K562 (cell line): ENCODE data around the gene POLDIP3. TPM values are rescaled to one million over a fixed set of nuclear protein-coding genes. Genes with fewer than 3 reads are reported as not detected.

Source experiments
- ASH1L ChIP-seq: fragments of 450-650 bp; IDR thresholded peaks from 2 replicates; pipeline ENCODE4 v1.6.1; 2018; ENCODE audit warnings: borderline replicate concordance, mild to moderate bottlenecking, low read depth; ENCODE audit not compliant: partially characterized antibody
- ELF2 ChIP-seq: fragments of 250-450 bp; sonication (Bioruptor Pico); IDR thresholded peaks from 2 replicates; pipeline ENCODE4 v1.5.0; 2021; ENCODE audit warnings: mild to moderate bottlenecking
- FOXO4 ChIP-seq: fragments of 450-650 bp; formaldehyde crosslinking; IDR thresholded peaks from 2 replicates; pipeline ENCODE4 v1.4.0; 2020; ENCODE audit warnings: mild to moderate bottlenecking, moderate library complexity
- GTF2E2 ChIP-seq: fragments of 200-800 bp; sonication (Bioruptor generic); IDR thresholded peaks from 2 replicates; pipeline ENCODE4 v1.6.1; 2016; ENCODE audit warnings: missing genetic modification characterization, missing compliant biosample characterization
- HDAC6 ChIP-seq: IDR thresholded peaks from 2 replicates; pipeline ENCODE4 v1.6.1; 2012; ENCODE audit warnings: low read depth, mild to moderate bottlenecking, control low read depth, inconsistent platforms, low read length, moderate library complexity
- MITF ChIP-seq: IDR thresholded peaks from 2 replicates; pipeline ENCODE4 v1.6.1; 2014; ENCODE audit warnings: antibody characterized with exemption
- NFYB ChIP-seq: IDR thresholded peaks from 2 replicates; pipeline ENCODE4 v1.6.1; 2011; ENCODE audit warnings: mild to moderate bottlenecking, moderate library complexity; ENCODE audit not compliant: insufficient read length; ENCODE audit errors: extremely low read depth
- PHB2 ChIP-seq: fragments of 450-650 bp; IDR thresholded peaks from 2 replicates; pipeline ENCODE4 v1.6.1; 2017; ENCODE audit warnings: low read depth
- RBM34 ChIP-seq: fragments of 200-400 bp; formaldehyde crosslinking; IDR thresholded peaks from 2 replicates; pipeline ENCODE4 v1.6.1; 2018; ENCODE audit warnings: low read length, borderline replicate concordance; ENCODE audit not compliant: insufficient read depth
- RCOR1 ChIP-seq, 2 experiments: IDR thresholded peaks; 2 replicates each; pipeline ENCODE4 v1.6.1; 2012; ENCODE audit warnings: low read depth in 2 of 2, low read length in 2 of 2, borderline replicate concordance in 1 of 2, improper control_type of control experiment in 1 of 2
- TAF15 ChIP-seq: fragments of 200-400 bp; formaldehyde crosslinking; IDR thresholded peaks from 2 replicates; pipeline ENCODE4 v1.6.1; 2017; ENCODE audit warnings: mild to moderate bottlenecking, low read depth, low read length, moderate library complexity
- TARDBP ChIP-seq: fragments of 450-650 bp; IDR thresholded peaks from 2 replicates; pipeline ENCODE4 v1.6.1; 2016
- ZNF124 ChIP-seq: sonication (generic); formaldehyde crosslinking; IDR thresholded peaks from 2 replicates; pipeline ENCODE4 v1.8.1; 2022; ENCODE audit warnings: missing genetic modification reagents
- ZNF217 ChIP-seq: sonication (generic); formaldehyde crosslinking; IDR thresholded peaks from 2 replicates; pipeline ENCODE4 v1.8.0; 2022; ENCODE audit warnings: mild to moderate bottlenecking, missing genetic modification reagents
- ZNF3 ChIP-seq: fragments of 250-450 bp; sonication (Bioruptor Pico); IDR thresholded peaks from 2 replicates; pipeline ENCODE4 v1.5.0; 2021; ENCODE audit warnings: mild to moderate bottlenecking, moderate library complexity
- ZNF318 ChIP-seq, 2 experiments: fragments of 450-650 bp; IDR thresholded peaks; 2 replicates each; pipeline ENCODE4 v1.6.1; 2016; ENCODE audit warnings: mild to moderate bottlenecking in 2 of 2, borderline replicate concordance in 1 of 2, low read depth in 1 of 2, moderate library complexity in 1 of 2
- ZNF75A ChIP-seq: fragments of 450-650 bp; formaldehyde crosslinking; IDR thresholded peaks from 2 replicates; pipeline ENCODE4 v1.4.0; 2020; ENCODE audit warnings: mild to moderate bottlenecking
- polyA plus RNA-seq, 8 experiments: library from polyadenylated mRNA; depleted of rRNA in 4 of 8; stranded (reverse) in 5 of 8; unstranded in 3 of 8; fragments of >200 nt; fragmentation: Nextera tagmentation in 2 of 8; fragmentation: Illumina TruSeq in 1 of 8; extraction: Ambion mirVana in 2 of 8; extraction: Trizol in 1 of 8; gene quantifications; 2 replicates each; pipeline versions ENCODE4 v1.2.1 to v1.2.3, GENCODE V29; 2011 to 2014; ENCODE audit warnings: inconsistent platforms in 1 of 8, missing spikeins in 1 of 8
- total RNA-seq, 7 experiments: library from RNA; depleted of rRNA in 6 of 7; stranded (reverse); fragments of >200 nt in 6 of 7; fragmentation: Illumina TruSeq in 2 of 7; extraction: Trizol in 2 of 7; gene quantifications; 2 replicates each; pipeline versions ENCODE4 v1.2.1 to v1.2.3, GENCODE V29; 2011 to 2021; ENCODE audit warnings: low replicate concordance in 1 of 7

Gene POLDIP3
- total and polyA plus RNA-seq, 9 of the 15 experiments (the other 6 are each of a cell fraction or from before 2014, with no cell fraction given), result 14.3 to 53.0 (median 26.3) TPM

- TF ChIP-seq ASH1L, result peak; percentile 72
- peak; percentile 49 to 57; a peak in 1 of 4 replicates for TF ChIP-seq RCOR1 (IDR thresholded peaks at IDR 0.05; ENCODE audit: borderline replicate concordance in 1 of 2, low read depth in 2 of 2, low read length in 2 of 2)
- peak; percentile 78 for TF ChIP-seq ELF2 (CRISPR knock-in tag)
- TF ChIP-seq HDAC6, result peak; percentile 99; the same call in 1 of the 2 replicates
- peak; percentile 87 for TF ChIP-seq ZNF3 (CRISPR knock-in tag)
- peak; percentile 92 for TF ChIP-seq FOXO4 (CRISPR knock-in tag)
- no peak for TF ChIP-seq ZNF124
- peak in 1 of 2 experiments; percentile 97; a peak in 2 of 4 replicates for TF ChIP-seq ZNF318 (IDR thresholded peaks at IDR 0.05; ENCODE audit: borderline replicate concordance in 1 of 2, low read depth in 1 of 2)
- no peak for TF ChIP-seq ZNF75A (CRISPR knock-in tag)
- TF ChIP-seq PHB2, result 0 out of 2 replicates have a peak, but pooled peaks have one; percentile 27
- peak; percentile 60; the same call in 1 of the 2 replicates for TF ChIP-seq MITF
- TF ChIP-seq TAF15, result 0 out of 2 replicates have a peak, but pooled peaks have one; percentile 85
- TF ChIP-seq TARDBP, result peak; percentile 88
- TF ChIP-seq GTF2E2 (tag), result peak; percentile 100
- no peak for TF ChIP-seq RBM34
- TF ChIP-seq NFYB, result no peak
- TF ChIP-seq ZNF217 (CRISPR knock-in tag), result 0 out of 2 replicates have a peak, but pooled peaks have one; percentile 44
Measured at GRCh38 chr22:42615092-42615859, 593 bp upstream of the POLDIP3 start (continued).
